Measurements from ENCODE around the gene RHEB. TPM values are rescaled to one million over a fixed set of nuclear protein-coding genes. Genes with fewer than 3 reads are reported as not detected.

Gene RHEB
- total RNA-seq, 1 donor from 2014 or later = 81.0 TPM

DNA sequence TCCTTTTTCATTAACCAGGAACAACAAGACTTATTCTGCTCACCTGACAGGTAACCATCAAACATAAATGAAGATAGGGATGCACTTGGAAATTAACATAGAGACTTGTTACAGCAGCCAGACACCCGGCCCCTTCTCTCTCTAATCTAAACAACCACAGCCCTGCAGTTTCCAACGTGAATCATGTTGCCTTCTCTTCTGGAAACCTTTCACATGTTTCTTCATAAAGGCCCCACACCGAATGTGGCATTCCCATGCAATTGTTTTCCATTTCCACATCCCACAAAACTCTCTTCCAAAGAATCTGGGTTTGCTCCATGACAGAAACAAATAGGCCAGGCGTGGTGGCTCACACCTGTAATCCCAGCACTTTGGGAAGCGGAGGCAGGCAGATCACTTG lies 94.9 kb downstream of the RHEB start:
- DNase-seq (ENCODE audit: extremely low spot score, unreplicated experiment) = no peak
- Mint-ChIP-seq H3K4me1 (ENCODE audit: unreplicated experiment) (peaks cover 41% of the 10 kb centered on the region), H3K4me3 (no peak overlapping the region), H3K36me3 (no peaks in the 10 kb centered on the region), H3K27me3 (no peaks in the 10 kb centered on the region), H3K27ac (no peak overlapping the region), H3K9me3 (peaks cover 9% of the 10 kb centered on the region)
- TF ChIP-seq, protein P1, sequence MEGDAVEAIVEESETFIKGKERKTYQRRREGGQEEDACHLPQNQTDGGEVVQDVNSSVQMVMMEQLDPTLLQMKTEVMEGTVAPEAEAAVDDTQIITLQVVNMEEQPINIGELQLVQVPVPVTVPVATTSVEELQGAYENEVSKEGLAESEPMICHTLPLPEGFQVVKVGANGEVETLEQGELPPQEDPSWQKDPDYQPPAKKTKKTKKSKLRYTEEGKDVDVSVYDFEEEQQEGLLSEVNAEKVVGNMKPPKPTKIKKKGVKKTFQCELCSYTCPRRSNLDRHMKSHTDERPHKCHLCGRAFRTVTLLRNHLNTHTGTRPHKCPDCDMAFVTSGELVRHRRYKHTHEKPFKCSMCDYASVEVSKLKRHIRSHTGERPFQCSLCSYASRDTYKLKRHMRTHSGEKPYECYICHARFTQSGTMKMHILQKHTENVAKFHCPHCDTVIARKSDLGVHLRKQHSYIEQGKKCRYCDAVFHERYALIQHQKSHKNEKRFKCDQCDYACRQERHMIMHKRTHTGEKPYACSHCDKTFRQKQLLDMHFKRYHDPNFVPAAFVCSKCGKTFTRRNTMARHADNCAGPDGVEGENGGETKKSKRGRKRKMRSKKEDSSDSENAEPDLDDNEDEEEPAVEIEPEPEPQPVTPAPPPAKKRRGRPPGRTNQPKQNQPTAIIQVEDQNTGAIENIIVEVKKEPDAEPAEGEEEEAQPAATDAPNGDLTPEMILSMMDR (conservative IDR thresholded peaks at IDR 0.05) = no peak

DNA sequence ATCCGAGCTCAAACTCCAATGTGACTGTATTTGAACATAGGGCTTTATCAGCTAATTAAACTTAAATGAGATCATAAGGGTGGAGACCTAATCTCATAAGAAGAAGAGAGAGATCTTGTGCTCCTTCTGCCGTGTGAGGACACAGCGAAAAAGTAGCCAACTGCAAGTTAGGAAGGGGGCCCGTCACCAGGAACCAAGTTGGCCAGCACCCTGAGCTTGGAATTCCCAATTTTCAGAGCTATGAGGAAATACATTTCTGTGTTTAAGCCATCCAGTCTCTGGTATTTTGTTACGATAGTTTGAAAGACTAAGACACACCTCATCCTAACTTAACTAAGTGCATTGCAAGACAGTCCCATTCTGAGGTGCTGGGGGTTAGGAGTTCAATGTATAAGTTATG lies 95.8 kb downstream of the RHEB start:
- Mint-ChIP-seq H3K9me3 (peaks cover 9% of the 10 kb centered on the region), H3K36me3 (no peaks in the 10 kb centered on the region), H3K27me3 (no peaks in the 10 kb centered on the region), H3K27ac (no peak overlapping the region), H3K4me1 (ENCODE audit: unreplicated experiment) (peaks cover 33% of the 10 kb centered on the region), H3K4me3 (no peak overlapping the region)
- no peak for DNase-seq (ENCODE audit: extremely low spot score, unreplicated experiment)
- TF ChIP-seq, protein P1 (conservative IDR thresholded peaks at IDR 0.05) = no peak

DNA sequence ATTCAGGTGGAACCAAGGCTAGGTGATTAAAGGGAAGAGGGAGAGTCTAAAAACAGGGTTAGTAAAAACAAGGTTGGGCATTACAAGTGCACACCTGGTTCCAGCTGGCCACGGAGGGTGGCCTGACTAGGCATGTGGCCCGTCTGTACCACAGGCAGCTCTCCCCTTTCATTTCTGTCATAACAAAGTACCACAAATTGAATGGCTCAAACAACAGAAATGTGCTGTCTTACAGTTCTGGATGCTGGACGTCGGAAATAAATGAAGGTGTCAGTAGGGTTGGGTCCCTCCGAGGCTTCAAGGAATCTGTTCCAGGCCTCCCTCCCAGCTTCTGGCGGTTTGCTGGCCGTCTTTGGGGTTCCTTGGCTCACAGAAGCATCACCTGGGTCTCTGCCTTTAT lies 96.5 kb downstream of the RHEB start:
- peaks cover under 1% of the 10 kb centered on the region for H3K36me3 Mint-ChIP-seq
- no peak overlapping the region for H3K4me3 Mint-ChIP-seq
- peaks cover 9% of the 10 kb centered on the region for H3K9me3 Mint-ChIP-seq
- peaks cover 26% of the 10 kb centered on the region for H3K4me1 Mint-ChIP-seq (ENCODE audit: unreplicated experiment)
- no peak overlapping the region for H3K27ac Mint-ChIP-seq
- TF ChIP-seq, protein P1 (conservative IDR thresholded peaks at IDR 0.05) = no peak
- DNase-seq (ENCODE audit: extremely low spot score, unreplicated experiment) = no peak
- no peaks in the 10 kb centered on the region for H3K27me3 Mint-ChIP-seq

DNA sequence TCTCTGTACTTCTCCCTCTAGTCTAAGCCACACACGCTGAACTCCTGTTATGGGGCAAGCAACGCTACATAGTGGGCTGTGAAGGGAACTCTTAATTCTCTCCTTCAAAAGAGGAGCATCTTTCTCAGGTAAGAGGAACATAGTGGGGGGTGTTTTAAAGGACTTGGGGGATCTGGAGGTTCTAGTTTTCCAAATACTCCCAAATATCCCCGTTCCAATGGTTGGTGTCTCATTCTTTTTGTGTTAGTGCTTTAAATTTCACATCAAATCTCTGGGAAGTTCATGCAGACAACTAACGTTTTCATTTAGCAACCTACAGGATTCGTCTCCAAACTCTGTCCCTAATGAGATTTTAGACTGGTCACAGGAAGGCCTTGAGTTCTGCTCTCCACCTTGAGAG lies 97.5 kb downstream of the RHEB start:
- H3K4me1 Mint-ChIP-seq (ENCODE audit: unreplicated experiment) = peaks cover 18% of the 10 kb centered on the region
- TF ChIP-seq, protein P1 (conservative IDR thresholded peaks at IDR 0.05) = no peak
- H3K36me3 Mint-ChIP-seq = peaks cover 3% of the 10 kb centered on the region
- peaks cover 9% of the 10 kb centered on the region for H3K9me3 Mint-ChIP-seq
- H3K27ac Mint-ChIP-seq = no peak overlapping the region
- no peak overlapping the region for H3K4me3 Mint-ChIP-seq
- H3K27me3 Mint-ChIP-seq = no peaks in the 10 kb centered on the region
- no peak for DNase-seq (ENCODE audit: extremely low spot score, unreplicated experiment)

DNA sequence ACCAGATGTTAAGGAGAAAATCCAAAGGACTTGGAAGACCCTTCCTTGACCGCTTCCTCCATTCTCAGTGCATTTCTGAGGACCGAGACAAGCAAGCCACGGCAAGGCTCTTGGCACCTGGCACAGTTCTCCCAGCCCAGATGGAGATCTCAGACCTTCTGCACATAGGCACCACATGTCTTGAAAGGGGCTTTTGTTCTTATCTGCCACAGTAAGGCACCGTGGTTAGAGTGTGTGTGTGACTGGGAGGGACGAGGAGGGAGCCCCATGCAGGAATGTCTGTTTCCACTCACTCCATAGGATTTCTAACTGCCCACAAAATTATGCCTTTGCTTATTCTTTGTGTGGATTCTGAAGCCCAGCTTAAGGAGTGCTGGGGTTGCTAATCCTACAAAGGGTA lies 99.6 kb downstream of the RHEB start:
- Mint-ChIP-seq H3K4me1 (ENCODE audit: unreplicated experiment) (peaks cover 17% of the 10 kb centered on the region), H3K36me3 (peaks cover 3% of the 10 kb centered on the region), H3K9me3 (peaks cover 13% of the 10 kb centered on the region), H3K4me3 (no peak overlapping the region), H3K27ac (no peak overlapping the region), H3K27me3 (peaks cover 5% of the 10 kb centered on the region)
- TF ChIP-seq, protein P1 (conservative IDR thresholded peaks at IDR 0.05) = no peak
- no peak for DNase-seq (ENCODE audit: extremely low spot score, unreplicated experiment)

DNA sequence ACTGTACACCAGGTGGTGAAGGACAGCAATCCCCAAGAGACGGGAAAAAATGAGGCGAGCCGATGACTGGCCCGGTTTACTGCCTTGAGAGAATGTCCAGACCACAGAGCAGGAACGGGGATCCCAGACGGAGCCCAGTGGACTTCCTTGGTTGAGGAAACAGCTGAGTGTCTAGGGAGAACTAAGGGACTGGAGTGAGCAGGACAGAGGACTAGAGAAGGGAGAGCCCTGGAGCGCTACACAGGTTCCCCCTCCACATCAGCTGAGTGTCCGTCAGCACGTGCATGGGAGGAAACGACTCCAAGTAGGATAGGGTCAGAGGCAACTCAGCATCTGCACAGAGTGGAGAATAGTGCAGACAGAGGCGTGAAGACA lies 102.8 kb downstream of the RHEB start:
- Mint-ChIP-seq H3K27ac (peak overlapping the region; percentile 17), H3K9me3 (peaks cover 11% of the 10 kb centered on the region), H3K4me1 (ENCODE audit: unreplicated experiment) (peaks cover 13% of the 10 kb centered on the region), H3K36me3 (peaks cover 3% of the 10 kb centered on the region), H3K4me3 (no peak overlapping the region), H3K27me3 (peaks cover 14% of the 10 kb centered on the region)
- peak; percentile 59 for DNase-seq (ENCODE audit: extremely low spot score, unreplicated experiment)
- TF ChIP-seq, protein P1 (conservative IDR thresholded peaks at IDR 0.05) = no peak
